GM18868 (cell line): ENCODE measurements around the gene COBL.

Experiments
- ATAC-seq: cut with Tn5 transposase; IDR thresholded peaks from one replicate; pipeline ENCODE4 v1.9.1; 2021; ENCODE audit warnings: mild to moderate bottlenecking, moderate library complexity; ENCODE audit not compliant: unreplicated experiment

COBL gene

DNA sequence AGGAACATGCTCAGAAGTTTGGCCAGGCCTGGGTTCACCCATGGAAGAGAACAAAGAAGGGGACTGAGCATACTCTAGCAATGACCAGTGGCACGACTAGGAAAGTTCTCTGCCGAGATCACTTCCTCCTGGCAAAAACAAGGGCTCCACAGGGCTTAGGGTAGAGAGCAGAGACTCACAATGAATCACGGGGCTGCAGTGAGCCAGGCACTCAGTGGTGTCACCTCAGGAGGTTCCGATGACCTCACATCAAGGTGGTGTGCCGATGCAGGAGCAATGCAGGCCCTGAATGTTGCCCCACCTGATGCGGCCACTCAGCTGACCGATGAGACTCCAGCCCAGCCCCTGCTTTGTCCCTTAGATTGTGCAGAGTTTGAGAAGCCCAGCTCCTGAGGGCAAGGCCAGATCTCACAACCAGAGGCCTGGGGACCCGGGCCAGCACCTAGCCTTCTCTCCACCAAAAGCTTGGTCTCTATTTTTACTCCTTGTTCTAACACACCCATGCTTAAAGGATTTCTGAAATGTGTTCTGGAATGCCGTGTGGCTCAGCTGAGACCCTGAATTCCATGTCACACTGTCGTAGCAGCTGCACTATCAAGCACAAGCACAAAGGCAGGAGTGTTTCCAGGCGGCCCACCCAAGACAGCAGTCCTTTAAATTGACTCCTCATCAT is 60.9 kb downstream of the COBL start:
- no peak for ATAC-seq

DNA sequence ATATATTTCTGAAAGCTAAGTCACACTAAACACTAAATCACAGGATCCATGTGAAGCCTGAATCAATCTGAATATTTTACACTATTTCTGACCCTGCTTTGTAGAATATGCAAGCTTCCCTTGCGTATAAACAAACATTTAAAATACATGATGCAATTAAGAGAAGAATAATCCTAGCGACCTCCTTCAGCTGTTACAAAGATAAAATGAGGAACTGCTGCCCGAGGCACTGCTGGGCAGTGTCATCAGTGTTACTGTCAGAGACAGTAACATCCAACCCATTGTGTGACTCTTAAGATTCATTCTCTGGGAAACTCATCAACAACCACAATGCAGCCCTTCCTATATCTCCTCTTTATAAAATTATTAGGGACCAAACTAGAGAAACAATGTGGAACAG is 61.6 kb downstream of the COBL start:
- no peak for ATAC-seq

DNA sequence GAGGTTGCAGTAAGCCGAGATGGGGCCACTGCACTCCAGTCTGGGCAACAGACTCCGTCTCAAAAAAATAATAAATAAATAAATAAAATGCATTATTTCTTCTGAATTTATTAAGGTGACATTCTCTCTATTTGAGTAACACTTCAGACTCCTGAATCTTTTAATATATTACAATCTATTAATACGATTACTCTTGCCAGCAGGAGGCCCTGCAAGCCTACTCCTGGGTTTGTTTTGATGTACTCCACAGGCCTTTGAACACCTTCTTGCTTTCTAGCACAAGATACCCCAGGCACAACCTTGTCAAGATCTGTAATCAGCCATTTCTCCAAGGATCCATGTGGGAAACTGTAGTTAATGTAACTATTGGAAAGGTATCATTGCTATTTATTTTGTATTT is 63.5 kb downstream of the COBL start:
- no peak for ATAC-seq

DNA sequence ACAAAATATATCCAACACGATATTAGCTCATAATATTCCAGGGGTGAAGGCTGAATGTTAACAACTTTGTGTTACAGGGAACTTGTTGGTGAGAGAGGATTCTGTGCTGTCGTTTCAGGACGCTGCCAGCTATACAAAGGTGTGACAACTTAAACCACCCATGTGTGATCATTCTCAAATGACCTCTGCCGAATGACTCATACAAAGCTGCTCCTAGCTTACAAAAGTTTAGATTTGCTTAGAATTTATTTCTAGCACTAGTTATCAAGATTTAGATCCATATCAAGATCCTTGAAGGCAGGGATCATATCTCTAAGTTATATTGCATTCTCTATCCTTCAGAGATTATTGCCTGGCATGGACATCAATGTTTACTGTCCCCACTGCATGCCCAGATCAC is 65.3 kb downstream of the COBL start:
- no peak for ATAC-seq

DNA sequence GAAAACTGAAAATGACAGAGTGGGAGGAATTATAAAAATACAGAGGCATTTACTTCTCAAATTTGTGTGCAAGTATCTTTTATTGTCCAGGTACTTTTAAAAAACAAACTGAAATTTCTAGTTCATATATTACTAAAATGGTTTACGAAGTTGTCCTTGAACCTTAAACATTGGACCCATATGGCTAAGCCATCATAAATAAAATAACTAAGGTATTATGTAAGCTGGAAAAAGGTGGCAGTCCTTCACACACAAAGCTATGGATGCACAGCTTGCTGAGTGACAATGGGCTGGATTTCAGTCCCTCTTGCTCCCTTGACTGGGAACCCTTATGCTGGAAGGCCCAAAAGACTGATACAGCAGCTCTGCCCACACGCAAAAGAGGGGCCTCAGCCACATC is 66.1 kb downstream of the COBL start:
- no peak for ATAC-seq

DNA sequence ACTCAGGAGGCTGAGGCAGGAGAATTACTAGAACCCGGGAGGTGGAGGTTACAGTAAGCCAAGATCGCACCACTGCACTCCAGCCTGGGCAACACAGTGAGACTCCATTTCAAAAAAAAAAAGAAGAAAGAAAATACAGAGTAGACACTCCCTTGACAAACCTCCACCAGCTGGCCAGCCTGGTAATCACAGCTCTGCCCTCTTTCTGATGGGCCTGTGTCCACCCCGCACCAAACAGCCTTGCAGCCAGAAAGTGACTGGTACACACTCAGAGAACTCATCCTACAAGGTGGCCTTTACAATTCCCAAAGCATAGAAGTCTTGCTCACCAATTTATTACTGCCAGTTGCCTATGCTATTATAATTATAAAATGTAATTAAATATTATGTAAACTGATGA is 66.6 kb downstream of the COBL start:
- no peak for ATAC-seq

DNA sequence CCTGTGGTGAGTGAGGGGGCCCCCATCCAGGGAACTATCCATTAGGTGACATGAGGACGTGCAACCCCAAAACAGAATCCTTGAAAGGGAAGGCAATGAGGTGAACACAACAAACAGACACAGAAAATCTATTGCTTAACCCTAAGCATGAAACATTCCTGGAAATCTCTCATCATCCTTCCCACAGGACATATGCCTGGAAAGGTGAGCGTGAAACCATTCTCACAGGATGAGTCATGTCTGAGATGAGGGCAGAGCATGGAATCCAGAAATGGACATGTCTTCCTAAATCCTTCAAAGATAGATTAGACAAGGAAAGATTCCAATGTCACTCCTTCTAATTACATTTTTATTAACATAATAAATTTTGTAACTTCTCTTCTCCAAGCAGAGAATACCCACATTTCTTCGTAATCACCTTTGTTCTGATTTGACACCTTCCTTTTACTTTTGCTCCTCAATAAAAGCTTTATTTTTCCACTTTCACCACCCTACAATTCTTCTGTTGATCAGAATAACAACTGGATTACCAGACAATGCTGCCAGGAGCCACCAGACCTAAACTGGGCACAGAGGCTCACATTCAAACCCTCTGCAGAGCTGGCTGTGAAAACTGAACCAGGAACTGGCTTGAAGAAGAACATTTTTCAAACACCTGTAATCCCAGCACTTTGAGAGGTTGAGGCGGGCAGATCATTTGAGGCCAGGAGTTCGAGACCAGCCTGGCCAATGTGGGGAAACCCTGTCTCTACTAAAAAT is 67.2 kb downstream of the COBL start:
- ATAC-seq, result no peak

DNA sequence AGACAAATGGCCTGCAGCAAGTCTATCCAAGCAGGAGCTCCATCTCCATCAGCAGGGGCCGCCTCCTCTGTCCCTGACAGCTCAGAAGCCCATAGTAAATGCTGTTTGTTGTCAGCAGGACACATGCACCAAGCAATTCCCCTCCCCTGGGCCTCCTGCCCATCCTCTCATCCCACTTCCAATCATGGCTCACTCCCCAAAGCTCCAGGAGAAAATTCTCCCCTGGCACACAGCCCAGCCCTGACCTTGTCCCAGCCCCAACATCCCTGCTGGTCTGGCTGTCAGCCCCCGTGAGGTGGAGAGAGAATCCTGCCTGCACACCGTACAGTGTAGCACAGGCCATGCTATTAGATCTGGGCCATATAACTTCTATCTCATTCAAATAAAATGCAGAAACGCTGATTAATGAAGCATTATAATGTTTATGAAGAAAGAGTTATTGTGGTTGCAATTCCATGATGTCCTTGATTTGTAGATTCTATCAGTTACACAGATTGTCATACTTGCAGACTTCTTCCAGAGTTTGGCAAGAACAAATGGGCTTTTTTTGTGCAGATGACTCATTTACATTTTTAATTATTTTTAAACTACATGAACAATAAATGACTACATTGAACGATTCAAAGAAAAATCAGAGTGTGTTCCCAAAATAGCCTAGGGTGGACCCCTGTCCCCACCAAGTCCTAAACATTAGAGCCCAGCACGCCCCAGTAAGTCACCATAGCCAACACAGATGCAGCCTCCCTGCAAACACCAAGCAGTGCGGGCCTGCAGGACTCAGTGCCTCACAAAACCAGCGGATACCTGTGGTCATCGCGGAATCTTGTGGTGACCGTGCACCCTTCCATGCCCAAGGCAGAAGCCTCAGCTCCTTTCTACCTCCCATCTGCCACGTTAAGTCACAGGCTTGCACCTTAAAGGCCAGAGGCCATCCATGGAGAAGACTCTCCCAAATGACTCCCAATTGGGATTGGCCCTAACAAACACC is 70.1 kb downstream of the COBL start:
- ATAC-seq, result no peak

DNA sequence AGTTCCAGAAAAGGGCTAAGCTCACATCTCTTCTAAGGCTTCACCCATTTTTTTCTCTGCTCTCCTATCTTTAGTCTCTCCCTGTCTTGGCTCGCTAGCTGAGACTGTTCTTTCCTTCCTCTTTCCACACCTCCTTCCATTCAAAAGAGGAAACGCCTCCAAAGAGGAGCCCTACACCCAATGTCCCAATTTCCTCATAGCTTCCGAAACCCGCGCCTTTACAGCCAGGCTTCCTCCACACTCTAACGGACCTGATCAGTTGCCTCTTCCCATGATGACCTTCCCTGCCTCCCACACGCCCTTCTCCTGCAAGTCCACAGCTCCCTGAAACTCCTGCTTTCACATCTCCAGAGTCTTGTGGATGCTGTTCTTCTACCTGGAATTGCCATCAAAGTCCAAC is 71.7 kb downstream of the COBL start:
- ATAC-seq, result no peak

DNA sequence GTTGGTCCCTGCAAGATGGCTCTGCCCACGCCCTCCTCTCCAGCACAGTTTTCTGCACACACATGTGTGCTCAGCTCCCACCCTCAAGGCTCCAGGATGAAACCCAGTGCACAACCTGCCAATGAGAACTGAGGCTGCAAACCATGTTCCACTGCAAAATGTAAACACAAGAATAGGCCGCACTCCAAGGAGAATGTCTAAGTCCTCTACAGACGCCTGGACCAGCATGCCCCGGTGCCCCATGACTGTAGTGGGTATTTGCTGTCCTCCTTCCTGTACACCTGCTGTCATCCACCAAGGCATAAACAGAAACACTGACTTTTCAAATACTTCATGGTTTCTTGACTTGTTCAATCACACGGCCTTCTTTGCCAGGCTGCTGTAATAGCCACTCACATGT is 72.6 kb downstream of the COBL start:
- no peak for ATAC-seq

DNA sequence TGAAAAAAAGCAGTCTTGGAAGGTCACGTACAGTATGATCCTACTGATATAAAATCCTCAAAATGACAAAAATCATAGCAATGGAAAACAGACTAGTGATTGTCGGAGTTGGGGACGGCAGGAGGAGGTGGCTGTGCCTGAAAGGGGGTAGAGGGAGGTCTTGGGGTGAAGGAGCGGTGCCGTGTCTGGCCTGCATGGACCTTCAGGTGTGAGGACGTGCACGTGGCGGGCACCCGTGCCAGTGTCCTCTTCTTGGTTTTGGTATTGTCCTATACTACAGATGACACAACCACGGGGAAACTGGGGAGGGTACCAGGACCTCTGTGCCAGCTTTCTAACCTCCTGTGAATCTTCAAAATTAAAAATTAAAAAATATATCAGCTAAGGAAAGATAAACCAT is 73.0 kb downstream of the COBL start:
- ATAC-seq, result no peak

DNA sequence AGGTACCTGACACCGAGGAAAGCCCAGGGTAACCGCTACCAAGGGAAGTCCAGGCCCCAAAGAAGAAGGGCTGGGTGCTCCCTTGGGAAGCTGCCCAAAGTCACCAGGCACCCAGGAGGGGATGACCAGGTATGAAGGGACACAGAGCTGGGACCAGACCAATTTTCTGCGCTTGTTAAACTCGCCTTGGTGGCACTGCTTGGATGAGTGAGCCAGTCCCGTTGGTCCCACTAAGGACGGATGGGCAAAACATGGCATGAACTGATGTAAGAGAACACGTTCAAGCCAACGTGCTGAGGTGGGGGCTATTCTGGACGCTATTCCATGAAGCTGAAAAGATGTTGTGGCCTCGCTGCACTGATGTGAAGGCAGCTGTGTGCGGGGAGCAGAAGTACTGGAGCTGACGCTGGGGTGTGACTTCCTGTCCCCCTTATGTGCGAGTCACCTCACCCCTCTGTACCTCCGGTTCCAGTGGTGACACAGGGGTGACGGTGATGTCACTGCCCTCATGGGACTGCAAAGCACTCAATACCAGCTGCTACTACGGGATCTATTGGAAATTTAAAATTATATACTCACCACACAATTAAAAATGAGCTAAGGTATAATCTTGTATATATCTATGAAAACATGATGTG is 73.6 kb downstream of the COBL start:
- no peak for ATAC-seq

DNA sequence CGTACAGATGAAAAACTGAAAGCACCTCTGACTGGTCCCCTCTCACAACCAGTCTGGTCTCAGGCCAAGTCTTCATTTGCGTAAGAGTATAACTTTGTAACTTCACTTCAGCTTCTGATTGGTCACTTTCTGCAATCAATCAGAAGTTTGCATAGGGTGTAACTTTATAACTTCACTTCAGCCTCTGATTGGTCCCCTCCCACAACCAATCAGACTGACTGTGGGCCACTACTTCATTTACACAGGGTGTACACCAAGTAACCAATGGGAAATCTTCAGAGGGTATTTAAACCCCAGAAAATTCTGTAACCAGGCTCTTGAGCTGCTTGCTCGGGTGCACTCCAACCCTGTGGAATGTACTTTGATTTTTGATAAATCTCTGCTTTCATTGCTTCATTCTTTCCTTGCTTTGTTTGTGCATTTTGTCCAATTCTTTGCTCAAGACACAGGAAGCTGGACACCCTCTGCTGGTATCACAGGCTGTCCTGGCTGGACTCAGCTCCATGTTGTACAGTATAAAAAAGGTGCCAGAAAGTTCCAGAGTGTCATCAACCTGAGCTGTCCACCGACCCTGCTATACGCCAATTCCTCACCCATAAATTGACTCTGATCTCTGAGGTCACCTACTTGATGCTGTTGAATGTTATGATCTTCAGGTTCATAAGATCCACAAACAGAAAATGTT is 74.5 kb downstream of the COBL start:
- no peak for ATAC-seq

DNA sequence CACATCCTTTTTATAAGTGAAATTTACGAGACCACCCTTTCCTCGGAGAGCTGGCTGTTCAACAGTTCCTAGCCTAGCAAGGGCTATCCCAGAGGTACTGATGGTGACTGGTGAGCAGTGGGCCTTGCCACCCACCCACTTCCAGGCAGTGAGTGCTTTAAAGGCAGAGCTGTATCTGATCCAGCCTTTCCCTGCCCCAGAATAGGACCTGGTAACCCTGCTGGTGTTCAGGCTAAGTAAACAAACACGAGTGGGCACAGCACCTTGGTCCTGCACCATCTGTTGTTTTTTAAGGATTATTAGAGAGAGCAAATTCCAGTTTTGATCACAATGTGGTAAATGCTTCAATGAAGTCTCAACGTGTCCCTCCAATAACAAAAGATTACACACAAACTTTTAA is 75.7 kb downstream of the COBL start:
- ATAC-seq, result no peak

DNA sequence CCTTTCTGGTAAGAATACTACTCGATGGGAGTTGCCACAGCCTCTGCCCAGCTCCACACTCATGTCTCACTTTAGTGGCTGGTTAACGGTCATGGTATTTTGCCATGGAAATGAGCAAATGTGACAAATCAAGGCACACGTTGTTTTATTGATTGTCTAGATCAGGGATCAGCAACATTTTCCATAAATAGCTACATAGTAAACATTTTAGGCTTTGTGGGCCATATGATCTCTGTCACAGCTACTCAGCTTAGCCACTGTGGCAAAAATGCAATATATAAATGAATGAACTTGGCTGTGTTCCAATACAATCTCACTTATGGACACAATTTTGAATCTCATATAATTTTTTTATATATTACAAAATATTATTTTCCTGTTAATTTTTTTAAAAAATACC is 76.9 kb downstream of the COBL start:
- no peak for ATAC-seq

DNA sequence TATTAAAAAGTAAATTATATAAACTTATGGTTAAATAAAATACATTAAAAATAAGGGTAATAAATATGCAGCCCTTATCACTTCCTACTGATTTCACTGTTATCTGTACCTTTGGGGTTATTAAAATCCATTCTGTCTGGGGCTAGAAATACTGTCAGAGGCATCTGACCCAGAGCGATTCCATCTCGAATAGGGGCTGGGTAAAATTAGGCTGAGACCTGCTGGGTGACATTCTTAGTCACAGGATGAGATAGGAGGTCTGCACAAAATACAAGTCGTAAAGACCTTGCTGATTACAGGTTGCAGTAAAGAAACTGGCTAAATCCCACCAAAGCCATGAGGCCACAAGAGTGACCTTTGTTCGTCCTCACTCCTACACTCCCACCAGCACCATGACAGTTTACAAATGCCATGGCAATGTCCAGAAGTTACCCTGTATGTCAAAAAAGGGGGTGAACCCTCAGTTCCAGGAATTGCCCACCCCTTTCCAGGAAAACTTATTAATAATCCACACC is 77.6 kb downstream of the COBL start:
- no peak for ATAC-seq

DNA sequence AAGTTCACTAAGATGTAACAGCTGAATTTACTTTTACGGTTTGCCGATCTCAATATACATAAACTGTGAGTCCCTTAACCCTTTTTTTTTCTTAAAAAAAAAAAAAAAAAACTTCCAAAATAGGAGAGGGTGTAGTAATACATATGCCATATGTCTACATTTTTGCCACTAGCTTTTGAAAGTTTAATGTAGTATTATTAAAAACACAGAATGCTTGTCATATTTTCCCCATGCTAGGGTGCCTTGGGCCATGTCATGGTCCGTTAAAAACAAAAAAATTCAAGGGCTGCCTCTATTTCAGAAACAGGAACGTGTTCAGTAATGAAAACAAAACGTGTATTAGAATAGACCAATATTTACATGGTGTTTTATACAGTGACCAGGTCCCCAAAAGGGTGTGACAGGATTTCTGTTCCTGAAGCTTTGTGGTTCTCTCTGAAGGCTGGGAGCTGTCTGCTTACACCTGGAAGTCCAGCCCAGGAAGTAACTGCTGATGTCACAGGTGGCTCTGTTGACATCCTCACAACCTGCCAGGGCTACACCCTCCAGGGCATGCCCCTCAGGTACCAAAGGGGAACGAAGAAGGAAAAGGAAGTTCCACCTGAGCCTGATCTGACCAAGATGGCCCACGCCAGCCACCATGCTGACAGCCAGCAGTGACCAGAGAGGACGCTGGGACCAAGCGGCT is 79.0 kb downstream of the COBL start:
- ATAC-seq, result no peak

DNA sequence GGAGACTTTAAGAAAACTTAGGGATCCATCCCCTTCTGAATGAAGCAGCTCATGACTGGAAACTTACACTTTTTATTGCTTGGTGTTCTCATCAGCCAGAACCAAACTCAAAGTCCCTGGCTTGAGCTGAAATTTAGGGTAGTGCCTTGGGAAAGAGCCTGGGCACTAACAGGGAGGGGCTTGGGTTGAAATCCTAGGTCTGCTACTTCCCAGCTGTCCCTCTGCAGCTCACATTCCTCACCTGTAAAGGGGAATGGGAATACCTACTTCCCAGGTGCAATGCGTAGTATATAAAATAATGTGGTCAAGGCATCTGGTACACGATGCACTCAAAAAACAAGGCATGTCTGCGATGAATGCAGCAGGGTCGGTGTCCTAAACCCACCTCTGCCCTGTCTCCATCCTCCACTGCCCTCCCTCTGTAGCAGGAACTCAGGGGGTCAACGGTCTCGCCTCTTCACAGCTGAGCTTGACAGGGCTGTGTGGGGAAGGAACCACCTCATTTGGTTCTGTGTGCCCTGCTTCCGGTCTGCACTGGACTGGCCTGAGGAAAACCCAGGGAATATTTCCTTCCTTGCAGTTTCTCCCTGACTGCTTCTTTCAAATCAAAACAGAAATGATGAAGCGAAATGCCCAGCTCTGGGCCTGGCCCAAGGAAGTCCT is 80.0 kb downstream of the COBL start:
- ATAC-seq, result no peak

DNA sequence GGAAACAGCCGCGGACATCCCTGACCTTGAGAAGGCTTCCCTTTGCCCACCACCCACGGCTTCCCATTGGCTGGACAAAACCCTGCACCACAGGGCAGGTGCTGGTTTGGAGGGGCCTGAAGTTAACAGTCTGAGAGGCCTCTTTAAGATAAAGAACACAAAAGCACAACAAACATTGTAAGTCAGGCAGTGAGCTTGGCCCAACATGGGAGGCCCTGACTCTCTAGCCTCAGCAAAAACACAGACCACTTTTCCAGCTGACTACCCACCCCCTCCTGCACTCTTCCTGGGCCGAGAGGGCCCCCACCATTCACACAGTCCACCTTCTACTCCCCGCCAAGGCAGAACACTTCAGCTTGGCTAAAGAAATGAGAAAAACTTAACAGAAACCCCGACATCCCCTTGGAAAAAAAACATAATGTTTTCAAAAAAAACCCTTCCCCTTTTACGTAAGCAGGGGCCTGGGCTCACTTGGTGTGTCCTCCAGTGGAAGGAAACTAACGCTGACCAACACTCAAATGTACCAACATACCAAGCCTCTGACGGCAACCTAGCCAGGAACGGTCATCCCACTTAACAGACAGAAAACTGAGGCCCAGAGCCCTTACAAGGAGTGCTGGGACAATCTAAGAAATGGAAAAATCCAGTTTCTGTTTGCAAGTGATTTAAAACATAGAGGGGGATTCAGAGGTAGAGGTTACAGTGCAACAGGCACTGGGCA is 80.9 kb downstream of the COBL start:
- no peak for ATAC-seq
